ENCODE measurements around the gene RNU2-63P.

GRCh38 chr2:88054782-88055370 is 38.5 kb upstream of the RNU2-63P start:
- TF ChIP-seq CTCF (IDR thresholded peaks at IDR 0.05) (no peak), POLR2A (IDR thresholded peaks at IDR 0.05) (no peak)
